Measurements from ENCODE around the gene MTFR2. TPM values are rescaled to one million over a fixed set of nuclear protein-coding genes. Genes with fewer than 3 reads are reported as not detected.

The MTFR2 gene
- total and polyA plus RNA-seq, 2 experiments from 2014 or later, result 2.5 TPM; not detected in 1

- Histone ChIP-seq H4K20me1 (ENCODE audit: insufficient read depth) (no peaks in the 10 kb centered on the region), H3K27ac (no peak overlapping the region), H3F3A (ENCODE audit: insufficient read depth) (no peaks in the 10 kb centered on the region), H3K9ac (no peak overlapping the region), H3K4me1 (ENCODE audit: insufficient read depth) (no peaks in the 10 kb centered on the region), H2AFZ (no peak overlapping the region), H3K36me3 (ENCODE audit: low read depth) (no peaks in the 10 kb centered on the region), H3K9me3 (ENCODE audit: low read depth) (no peaks in the 10 kb centered on the region), H3K4me3 (no peak overlapping the region), H3K4me2 (ENCODE audit: unreplicated experiment) (no peak overlapping the region), H3K9me2 (ENCODE audit: insufficient read depth) (no peaks in the 10 kb centered on the region), H3K27me3 (replicated peaks; ENCODE audit: insufficient read depth) (no peaks in the 10 kb centered on the region), H3K79me2 (ENCODE audit: insufficient read depth) (no peaks in the 10 kb centered on the region)
- WGBS, 2 experiments (ENCODE audit: low coverage in 1 of 2, low lambda C conversion rate in 2 of 2, missing lambda C conversion rate in 2 of 2), result 80 to 84% methylated on average over 10 of the region's 10 CpGs
- in situ Hi-C loops (cut with MboI), result no loop called here
- no peak for DNase-seq
- TF ChIP-seq EZH2 (IDR thresholded peaks at IDR 0.05; ENCODE audit: insufficient read depth, poor library complexity, severe bottlenecking) (no peak), EZH2phosphoT487 (IDR thresholded peaks at IDR 0.05; ENCODE audit: insufficient read depth, low read depth) (no peak)
These were observed 33.4 kb downstream of the MTFR2 start for GRCh38 chr6:136216503-136217401.

DNA sequence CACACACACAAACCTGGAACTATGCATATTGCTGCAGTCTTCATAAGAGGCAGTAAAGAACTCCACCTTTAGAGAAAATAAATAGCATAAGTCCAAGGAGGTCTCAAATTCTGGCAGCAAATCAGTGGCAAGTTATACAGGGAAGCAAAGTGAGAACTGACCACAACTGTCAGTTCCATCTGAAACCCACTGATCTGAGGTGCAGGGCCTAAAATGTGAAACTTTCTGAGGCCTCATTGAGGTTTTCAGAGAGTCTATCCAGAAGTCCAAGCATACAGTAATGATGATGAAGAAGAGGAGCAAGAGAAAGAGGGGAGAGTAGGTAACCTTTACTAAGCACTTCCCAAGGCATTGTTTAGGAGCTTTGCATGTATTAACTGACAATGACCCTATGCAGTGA lies 36.3 kb downstream of the MTFR2 start:
- TF ChIP-seq EZH2phosphoT487 (IDR thresholded peaks at IDR 0.05; ENCODE audit: insufficient read depth, low read depth) (no peak), EZH2 (IDR thresholded peaks at IDR 0.05; ENCODE audit: insufficient read depth, poor library complexity, severe bottlenecking) (no peak)
- Histone ChIP-seq H3K27ac (no peak overlapping the region), H3F3A (ENCODE audit: insufficient read depth) (no peaks in the 10 kb centered on the region), H3K36me3 (ENCODE audit: low read depth) (no peaks in the 10 kb centered on the region), H2AFZ (no peak overlapping the region), H3K4me3 (no peak overlapping the region), H3K4me1 (ENCODE audit: insufficient read depth) (no peaks in the 10 kb centered on the region), H3K9me3 (ENCODE audit: low read depth) (no peaks in the 10 kb centered on the region), H4K20me1 (ENCODE audit: insufficient read depth) (no peaks in the 10 kb centered on the region), H3K79me2 (ENCODE audit: insufficient read depth) (no peaks in the 10 kb centered on the region), H3K9me2 (ENCODE audit: insufficient read depth) (no peaks in the 10 kb centered on the region), H3K4me2 (ENCODE audit: unreplicated experiment) (no peak overlapping the region), H3K27me3 (replicated peaks; ENCODE audit: insufficient read depth) (no peaks in the 10 kb centered on the region), H3K9ac (no peak overlapping the region)
- in situ Hi-C loops (cut with MboI), result no loop called here
- DNase-seq, result no peak

- 70 to 84% methylated on average over 5 of the region's 5 CpGs for WGBS, 2 experiments (ENCODE audit: low coverage in 1 of 2, low lambda C conversion rate in 2 of 2, missing lambda C conversion rate in 2 of 2)
- H3K36me3 ChIP-seq (ENCODE audit: low read depth), result no peaks in the 10 kb centered on the region
These were observed 37.0 kb downstream of the MTFR2 start for GRCh38 chr6:136213012-136213539.

GRCh38 chr6:136212608-136213007 lies 37.5 kb downstream of the MTFR2 start:
- Histone ChIP-seq H3K9me2 (ENCODE audit: insufficient read depth) (no peaks in the 10 kb centered on the region), H3K4me2 (ENCODE audit: unreplicated experiment) (no peak overlapping the region), H3K79me2 (ENCODE audit: insufficient read depth) (no peaks in the 10 kb centered on the region), H3K36me3 (ENCODE audit: low read depth) (no peaks in the 10 kb centered on the region), H2AFZ (no peak overlapping the region), H3K9ac (no peak overlapping the region), H4K20me1 (ENCODE audit: insufficient read depth) (no peaks in the 10 kb centered on the region), H3K4me3 (no peak overlapping the region), H3K4me1 (ENCODE audit: insufficient read depth) (no peaks in the 10 kb centered on the region), H3K9me3 (ENCODE audit: low read depth) (no peaks in the 10 kb centered on the region), H3K27ac (no peak overlapping the region), H3F3A (ENCODE audit: insufficient read depth) (no peaks in the 10 kb centered on the region), H3K27me3 (replicated peaks; ENCODE audit: insufficient read depth) (no peaks in the 10 kb centered on the region)
- WGBS, 2 experiments (ENCODE audit: low coverage in 1 of 2, low lambda C conversion rate in 2 of 2, missing lambda C conversion rate in 2 of 2), result 88 to 93% methylated on average over 2 of the region's 2 CpGs
- TF ChIP-seq EZH2phosphoT487 (IDR thresholded peaks at IDR 0.05; ENCODE audit: insufficient read depth, low read depth) (no peak), EZH2 (IDR thresholded peaks at IDR 0.05; ENCODE audit: insufficient read depth, poor library complexity, severe bottlenecking) (no peak)
- no peak for DNase-seq
- in situ Hi-C loops (cut with MboI), result no loop called here

More at GRCh38 chr6:136213012-136213539, 37.0 kb downstream of the MTFR2 start:
- TF ChIP-seq EZH2 (IDR thresholded peaks at IDR 0.05; ENCODE audit: insufficient read depth, poor library complexity, severe bottlenecking), result no peak
- no peak for TF ChIP-seq EZH2phosphoT487 (IDR thresholded peaks at IDR 0.05; ENCODE audit: insufficient read depth, low read depth)
- no peaks in the 10 kb centered on the region for H3K27me3 ChIP-seq (replicated peaks; ENCODE audit: insufficient read depth)
- no peak overlapping the region for H3K27ac ChIP-seq
- H3K9me2 ChIP-seq (ENCODE audit: insufficient read depth), result no peaks in the 10 kb centered on the region
- in situ Hi-C loops (cut with MboI), result no loop called here
- H2AFZ ChIP-seq, result no peak overlapping the region
- H3K79me2 ChIP-seq (ENCODE audit: insufficient read depth), result no peaks in the 10 kb centered on the region
- no peak overlapping the region for H3K4me3 ChIP-seq
- DNase-seq, result no peak
- no peaks in the 10 kb centered on the region for H3F3A ChIP-seq (ENCODE audit: insufficient read depth)
- H4K20me1 ChIP-seq (ENCODE audit: insufficient read depth), result no peaks in the 10 kb centered on the region
- no peak overlapping the region for H3K4me2 ChIP-seq (ENCODE audit: unreplicated experiment)
- H3K4me1 ChIP-seq (ENCODE audit: insufficient read depth), result no peaks in the 10 kb centered on the region
- H3K9me3 ChIP-seq (ENCODE audit: low read depth), result no peaks in the 10 kb centered on the region
- H3K9ac ChIP-seq, result no peak overlapping the region

All from GM23248 (cell line).